Measurements from ENCODE around the gene ZBTB37.

- TF ChIP-seq, protein P1, sequence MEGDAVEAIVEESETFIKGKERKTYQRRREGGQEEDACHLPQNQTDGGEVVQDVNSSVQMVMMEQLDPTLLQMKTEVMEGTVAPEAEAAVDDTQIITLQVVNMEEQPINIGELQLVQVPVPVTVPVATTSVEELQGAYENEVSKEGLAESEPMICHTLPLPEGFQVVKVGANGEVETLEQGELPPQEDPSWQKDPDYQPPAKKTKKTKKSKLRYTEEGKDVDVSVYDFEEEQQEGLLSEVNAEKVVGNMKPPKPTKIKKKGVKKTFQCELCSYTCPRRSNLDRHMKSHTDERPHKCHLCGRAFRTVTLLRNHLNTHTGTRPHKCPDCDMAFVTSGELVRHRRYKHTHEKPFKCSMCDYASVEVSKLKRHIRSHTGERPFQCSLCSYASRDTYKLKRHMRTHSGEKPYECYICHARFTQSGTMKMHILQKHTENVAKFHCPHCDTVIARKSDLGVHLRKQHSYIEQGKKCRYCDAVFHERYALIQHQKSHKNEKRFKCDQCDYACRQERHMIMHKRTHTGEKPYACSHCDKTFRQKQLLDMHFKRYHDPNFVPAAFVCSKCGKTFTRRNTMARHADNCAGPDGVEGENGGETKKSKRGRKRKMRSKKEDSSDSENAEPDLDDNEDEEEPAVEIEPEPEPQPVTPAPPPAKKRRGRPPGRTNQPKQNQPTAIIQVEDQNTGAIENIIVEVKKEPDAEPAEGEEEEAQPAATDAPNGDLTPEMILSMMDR (conservative IDR thresholded peaks at IDR 0.05 in 1 of 2, IDR thresholded peaks at IDR 0.05 in 1 of 2; ENCODE audit: extremely low read depth in 1 of 2, insufficient read depth in 1 of 2, low read depth in 1 of 2, low read length in 2 of 2): no peak
- no peak for TF ChIP-seq EZH2 (IDR thresholded peaks at IDR 0.05; ENCODE audit: borderline replicate concordance, low read length)
Measured at GRCh38 chr1:173887627-173888026, 19.4 kb downstream of the ZBTB37 start.
